Cardiac fibroblast (primary cell): ENCODE data around the gene COG2.

ENCODE experiments used
- DNase-seq, 2 donors: peaks; one replicate each; pipeline versions ENCODE4 v3.0.0 to v3.0.0-alpha.2; 2010; ENCODE audit warnings: low read depth in 2 of 2
- H3K4me3 ChIP-seq, 2 donors: replicated peaks in 1 of 2; 1 replicate in 1 of 2; 2 replicates in 1 of 2; pipeline ENCODE4 v1.5.1; 2011; ENCODE audit warnings: low read depth in 2 of 2, low read length in 2 of 2, mild to moderate bottlenecking in 2 of 2, moderate library complexity in 1 of 2
- TF ChIP-seq, protein P1 (sequence below): IDR thresholded peaks from one replicate; pipeline ENCODE4 v1.5.1; 2011; ENCODE audit warnings: low read depth, mild to moderate bottlenecking, low read length, inconsistent platforms

COG2 gene

GRCh38 chr1:230728710-230729392, 86.6 kb downstream of the COG2 start:
- DNase-seq = peak in 1 of 2 donors; percentile 15
- TF ChIP-seq, protein P1, sequence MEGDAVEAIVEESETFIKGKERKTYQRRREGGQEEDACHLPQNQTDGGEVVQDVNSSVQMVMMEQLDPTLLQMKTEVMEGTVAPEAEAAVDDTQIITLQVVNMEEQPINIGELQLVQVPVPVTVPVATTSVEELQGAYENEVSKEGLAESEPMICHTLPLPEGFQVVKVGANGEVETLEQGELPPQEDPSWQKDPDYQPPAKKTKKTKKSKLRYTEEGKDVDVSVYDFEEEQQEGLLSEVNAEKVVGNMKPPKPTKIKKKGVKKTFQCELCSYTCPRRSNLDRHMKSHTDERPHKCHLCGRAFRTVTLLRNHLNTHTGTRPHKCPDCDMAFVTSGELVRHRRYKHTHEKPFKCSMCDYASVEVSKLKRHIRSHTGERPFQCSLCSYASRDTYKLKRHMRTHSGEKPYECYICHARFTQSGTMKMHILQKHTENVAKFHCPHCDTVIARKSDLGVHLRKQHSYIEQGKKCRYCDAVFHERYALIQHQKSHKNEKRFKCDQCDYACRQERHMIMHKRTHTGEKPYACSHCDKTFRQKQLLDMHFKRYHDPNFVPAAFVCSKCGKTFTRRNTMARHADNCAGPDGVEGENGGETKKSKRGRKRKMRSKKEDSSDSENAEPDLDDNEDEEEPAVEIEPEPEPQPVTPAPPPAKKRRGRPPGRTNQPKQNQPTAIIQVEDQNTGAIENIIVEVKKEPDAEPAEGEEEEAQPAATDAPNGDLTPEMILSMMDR = no peak
- no peak overlapping the region for H3K4me3 ChIP-seq

DNA sequence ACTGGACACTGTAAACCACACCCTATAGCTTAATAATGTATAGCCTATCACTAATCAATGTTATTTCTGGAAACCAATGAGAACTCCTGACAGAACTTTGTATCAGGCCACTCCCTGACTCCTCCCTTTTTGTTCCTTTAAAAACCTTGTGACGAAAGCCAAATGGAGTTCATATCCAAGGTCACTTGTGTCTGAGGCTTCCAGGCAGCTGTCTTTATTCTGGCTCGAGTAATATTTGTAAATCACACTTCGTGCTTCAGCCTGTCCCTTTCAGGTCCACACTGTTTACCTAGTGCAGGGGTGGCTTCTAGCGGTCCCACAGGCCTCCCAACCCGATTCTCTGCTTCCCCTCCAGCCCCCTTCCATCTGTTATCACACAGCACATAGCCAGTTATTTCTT, 88.7 kb downstream of the COG2 start:
- TF ChIP-seq, protein P1 = no peak
- H3K4me3 ChIP-seq = no peak overlapping the region
- DNase-seq = no peak

DNA sequence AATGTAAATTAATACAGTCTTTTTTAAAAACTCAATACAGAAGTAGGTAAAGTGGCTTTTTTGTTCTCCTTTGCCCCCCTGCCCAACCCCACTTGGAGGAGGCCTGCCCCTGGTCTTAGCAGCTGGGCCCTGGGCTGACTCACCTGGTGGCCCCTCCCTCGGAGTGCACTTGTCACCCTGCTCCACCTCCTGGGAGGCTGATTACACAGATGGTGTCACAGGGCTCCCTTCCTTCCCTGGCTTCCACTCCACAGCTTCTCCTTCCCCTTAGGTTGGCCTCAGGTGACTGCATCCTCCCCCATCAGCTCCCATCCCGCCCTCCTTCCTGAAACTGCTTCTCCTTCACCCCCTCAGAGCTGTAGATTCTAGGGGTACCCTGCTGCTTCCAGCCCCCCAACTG, 93.2 kb downstream of the COG2 start:
- DNase-seq = no peak
- TF ChIP-seq, protein P1 = no peak
- no peak overlapping the region for H3K4me3 ChIP-seq

GRCh38 chr1:230737622-230738262, 95.5 kb downstream of the COG2 start:
- H3K4me3 ChIP-seq = no peak overlapping the region
- TF ChIP-seq, protein P1 = no peak
- DNase-seq = no peak

- no peak overlapping the region for H3K4me3 ChIP-seq
- TF ChIP-seq, protein P1 = no peak
- DNase-seq = no peak
Measured at GRCh38 chr1:230739564-230740290, 97.4 kb downstream of the COG2 start.
